Esophagus muscularis mucosa (tissue), 4 donors: Measurements from ENCODE around the gene PYURF. TPM values are rescaled to one million over a fixed set of nuclear protein-coding genes. Genes with fewer than 3 reads are reported as not detected.

Experiments
- DNase-seq: peaks from one replicate; pipeline ENCODE4 v3.0.0-alpha.2; 2017; ENCODE audit errors: extremely low spot score
- H3K27ac ChIP-seq, 4 donors: fragments of 200-600 bp; sonication (generic); replicated peaks in 1 of 4; 1 replicate in 3 of 4; 2 replicates in 1 of 4; pipeline ENCODE4 v1.5.1; 2016 to 2019; ENCODE audit warnings: mild to moderate bottlenecking in 1 of 4
- H3K27me3 ChIP-seq, 4 donors: fragments of 200-600 bp; sonication (generic); one replicate each; pipeline versions ENCODE4 v1.5.1 to v1.6.0; 2016 to 2019
- H3K36me3 ChIP-seq, 4 donors: fragments of 200-600 bp; sonication (generic); one replicate each; pipeline ENCODE4 v1.5.1; 2016 to 2019
- H3K4me1 ChIP-seq, 4 donors: fragments of 200-600 bp; sonication (generic); one replicate each; pipeline ENCODE4 v1.5.1; 2016 to 2019
- H3K4me3 ChIP-seq, 4 donors: fragments of 200-600 bp; sonication (generic); 1 replicate in 2 of 4; 2 replicates in 2 of 4; pipeline ENCODE4 v1.5.1; 2016 to 2019; ENCODE audit warnings: mild to moderate bottlenecking in 4 of 4, moderate library complexity in 1 of 4
- H3K9me3 ChIP-seq, 4 donors: fragments of 200-600 bp; sonication (generic); 1 replicate in 3 of 4; 2 replicates in 1 of 4; pipeline ENCODE4 v1.5.1; 2016 to 2019
- CTCF ChIP-seq, 3 experiments: fragments of 200-600 bp in 2 of 3; fragments of 450-650 bp in 1 of 3; sonication (generic) in 2 of 3; IDR thresholded peaks; one replicate each; pipeline ENCODE4 v1.5.1; 2017 to 2019; ENCODE audit warnings: antibody characterized with exemption in 3 of 3, mild to moderate bottlenecking in 2 of 3, moderate library complexity in 1 of 3
- EP300 ChIP-seq: sonication (generic); formaldehyde crosslinking; IDR thresholded peaks from one replicate; pipeline ENCODE4 v1.6.1; 2017; ENCODE audit warnings: antibody characterized with exemption
- POLR2A ChIP-seq: fragments of 450-650 bp; IDR thresholded peaks from one replicate; pipeline ENCODE4 v1.6.1; 2017; ENCODE audit warnings: antibody characterized with exemption, moderate library complexity, mild to moderate bottlenecking, low read depth
- POLR2AphosphoS5 ChIP-seq, 2 donors: sonication (generic); formaldehyde crosslinking; IDR thresholded peaks; one replicate each; pipeline ENCODE4 v1.6.1; 2017; ENCODE audit warnings: antibody characterized with exemption in 2 of 2
- WGBS: methylation state at CpG from one replicate; pipeline ENCODE4 v1.1.5; 2018; 5-methylcytosine and 5-hydroxymethylcytosine counted together
- intact Hi-C: fragments of 100-400 bp; cut with DNase I; formaldehyde crosslinking; loops from one replicate; pipeline ENCODE4 v1.15.1; 2023
- total RNA-seq, 4 donors: library from RNA; depleted of rRNA; stranded (reverse); fragments of >200 nt; gene quantifications; one replicate each; pipeline versions ENCODE4 v1.1.0 to v1.2.1, GENCODE V29; 2016

Gene PYURF
- total RNA-seq, 4 donors from 2014 or later, result 65.2 to 95.9 (median 80.3) TPM

- no peak for DNase-seq
- Histone ChIP-seq H3K27ac (no peak overlapping the region), H3K27me3 (no peaks in the 10 kb centered on the region), H3K4me3 (no peak overlapping the region), H3K4me1 (peaks cover 0 to 5% (median 0%) of the 10 kb centered on the region in 4 donors), H3K9me3 (no peaks in the 10 kb centered on the region), H3K36me3 (no peaks in the 10 kb centered on the region)
- WGBS, result 82% methylated on average over 6 of the region's 6 CpGs
- TF ChIP-seq CTCF (IDR thresholded peaks at IDR 0.05) (no peak), EP300 (no peak), POLR2A (no peak), POLR2AphosphoS5 (IDR thresholded peaks at IDR 0.05) (no peak)
- intact Hi-C loops, result loop anchor here (10.0 kb wide), 1 partner anchor 492 kb away; no protein-coding TSS in a partner anchor
Observed at GRCh38 chr4:88533088-88533790, 9.7 kb upstream of the PYURF start.

GRCh38 chr4:88531549-88531948 lies 8.0 kb upstream of the PYURF start:
- no peaks in the 10 kb centered on the region for H3K36me3 ChIP-seq
- H3K27ac ChIP-seq, result no peak overlapping the region
- intact Hi-C loops, result loop anchor here (10.0 kb wide), 1 partner anchor 493 kb away; no protein-coding TSS in a partner anchor
- no peak for DNase-seq
- peaks cover 0 to 6% (median 2%) of the 10 kb centered on the region in 4 donors for H3K4me1 ChIP-seq
- H3K9me3 ChIP-seq, result no peaks in the 10 kb centered on the region
- H3K27me3 ChIP-seq, result no peaks in the 10 kb centered on the region
- TF ChIP-seq POLR2AphosphoS5 (IDR thresholded peaks at IDR 0.05) (no peak), POLR2A (no peak), CTCF (IDR thresholded peaks at IDR 0.05) (no peak), EP300 (no peak)
- H3K4me3 ChIP-seq, result no peak overlapping the region
- WGBS, result 61% methylated on average over 3 of the region's 3 CpGs

- intact Hi-C loops, result loop anchor here (10.0 kb wide), 1 partner anchor 524 kb away; the partner anchor contains the start of gene PKD2
- no peaks in the 10 kb centered on the region for H3K27me3 ChIP-seq
- H3K4me3 ChIP-seq, result no peak overlapping the region
- 88% methylated on average over 3 of the region's 3 CpGs for WGBS
- no peaks in the 10 kb centered on the region for H3K36me3 ChIP-seq
- TF ChIP-seq EP300 (no peak), POLR2AphosphoS5 (IDR thresholded peaks at IDR 0.05) (no peak), POLR2A (no peak), CTCF (IDR thresholded peaks at IDR 0.05) (no peak)
- peaks cover 7 to 27% (median 24%) of the 10 kb centered on the region in 4 donors for H3K4me1 ChIP-seq
- DNase-seq, result no peak
- no peaks in the 10 kb centered on the region for H3K9me3 ChIP-seq
- H3K27ac ChIP-seq, result no peak overlapping the region
Observed at GRCh38 chr4:88528861-88529260, 5.3 kb upstream of the PYURF start.

- DNase-seq, result no peak
- TF ChIP-seq CTCF (IDR thresholded peaks at IDR 0.05) (no peak), EP300 (no peak), POLR2A (no peak), POLR2AphosphoS5 (IDR thresholded peaks at IDR 0.05) (no peak)
- WGBS, result 93% methylated on average over 8 of the region's 8 CpGs
- H3K36me3 ChIP-seq, result no peaks in the 10 kb centered on the region
- no peaks in the 10 kb centered on the region for H3K9me3 ChIP-seq
- H3K4me3 ChIP-seq, result no peak overlapping the region
- no peaks in the 10 kb centered on the region for H3K27me3 ChIP-seq
- H3K27ac ChIP-seq, result no peak overlapping the region
- peaks cover 7 to 29% (median 25%) of the 10 kb centered on the region in 4 donors for H3K4me1 ChIP-seq
- intact Hi-C loops, result loop anchor here (10.0 kb wide), 1 partner anchor 523 kb away; the partner anchor contains the start of gene PKD2
Observed at GRCh38 chr4:88527787-88528186, 4.2 kb upstream of the PYURF start.
